SK-N-SH treated with all-trans-retinoic acid at 6 μM for 48 hours (cell line): ENCODE results near the gene DOK6.

Source experiments
- ARNTL ChIP-seq: fragments of 450-650 bp; formaldehyde crosslinking; IDR thresholded peaks from 2 replicates; pipeline ENCODE4 v1.5.0; 2020; ENCODE audit warnings: low read depth, mild to moderate bottlenecking, moderate library complexity, borderline replicate concordance
- BACH2 ChIP-seq: fragments of 250-450 bp; sonication (Bioruptor Pico); IDR thresholded peaks from 2 replicates; pipeline ENCODE4 v1.9.0; 2021; ENCODE audit warnings: mild to moderate bottlenecking, borderline replicate concordance
- CREB5 ChIP-seq: fragments of 250-450 bp; sonication (Bioruptor Pico); IDR thresholded peaks from 2 replicates; pipeline ENCODE4 v1.5.1; 2020; ENCODE audit warnings: low read depth, mild to moderate bottlenecking, moderate library complexity
- CSDC2 ChIP-seq: fragments of 250-450 bp; sonication (Bioruptor Pico); IDR thresholded peaks from 2 replicates; pipeline ENCODE4 v1.5.0; 2020; ENCODE audit warnings: mild to moderate bottlenecking, moderate library complexity
- CSRNP3 ChIP-seq: fragments of 250-450 bp; sonication (Bioruptor Pico); IDR thresholded peaks from 2 replicates; pipeline ENCODE4 v1.5.1; 2021; ENCODE audit warnings: mild to moderate bottlenecking, moderate library complexity
- ESRRG ChIP-seq: fragments of 250-450 bp; sonication (Bioruptor Pico); IDR thresholded peaks from 2 replicates; pipeline ENCODE4 v1.6.1; 2021; ENCODE audit warnings: mild to moderate bottlenecking
- GLIS3 ChIP-seq: fragments of 250-450 bp; sonication (Bioruptor Pico); IDR thresholded peaks from 2 replicates; pipeline ENCODE4 v1.5.0; 2020; ENCODE audit warnings: mild to moderate bottlenecking, moderate library complexity
- OSR1 ChIP-seq: fragments of 250-450 bp; sonication (Bioruptor Pico); IDR thresholded peaks from 2 replicates; pipeline ENCODE4 v1.8.0; 2022; ENCODE audit warnings: moderate library complexity, mild to moderate bottlenecking, inconsistent platforms
- PATZ1 ChIP-seq: fragments of 250-450 bp; sonication (Bioruptor Pico); IDR thresholded peaks from 2 replicates; pipeline ENCODE4 v1.8.0; 2020; ENCODE audit warnings: mild to moderate bottlenecking, moderate library complexity, borderline replicate concordance
- TOX ChIP-seq: fragments of 250-450 bp; sonication (Bioruptor Pico); IDR thresholded peaks from 2 replicates; pipeline ENCODE4 v1.8.0; 2021; ENCODE audit warnings: mild to moderate bottlenecking, moderate library complexity, borderline replicate concordance
- ZC3H10 ChIP-seq: fragments of 250-450 bp; sonication (Bioruptor Pico); IDR thresholded peaks from 2 replicates; pipeline ENCODE4 v1.5.1; 2021; ENCODE audit warnings: mild to moderate bottlenecking, moderate library complexity
- ZFP3 ChIP-seq: fragments of 250-450 bp; sonication (Bioruptor Pico); IDR thresholded peaks from 2 replicates; pipeline ENCODE4 v1.5.0; 2020; ENCODE audit warnings: mild to moderate bottlenecking, moderate library complexity
- ZNF70 ChIP-seq: fragments of 450-650 bp; formaldehyde crosslinking; IDR thresholded peaks from 2 replicates; pipeline ENCODE4 v1.5.0; 2020; ENCODE audit warnings: mild to moderate bottlenecking, moderate library complexity

GRCh38 chr18:69622961-69623360 lies 222.3 kb downstream of the DOK6 start:
- TF ChIP-seq CREB5 (CRISPR knock-in tag) (no peak), BACH2 (CRISPR knock-in tag) (no peak), CSRNP3 (no peak), ZNF70 (CRISPR knock-in tag) (no peak), OSR1 (CRISPR knock-in tag) (no peak), ZFP3 (CRISPR knock-in tag) (no peak), GLIS3 (CRISPR knock-in tag) (no peak), ARNTL (no peak), PATZ1 (CRISPR knock-in tag) (no peak), TOX (CRISPR knock-in tag) (no peak), ESRRG (CRISPR knock-in tag) (no peak), ZC3H10 (CRISPR knock-in tag) (no peak), CSDC2 (CRISPR knock-in tag) (no peak)
